Urothelium cell line (cell line): ENCODE results near the gene TMEM8B.

Experiments used
- DNase-seq: peaks from one replicate; pipeline ENCODE4 v3.0.0; 2011; ENCODE audit warnings: low spot score, mixed read lengths
- FAIRE-seq: peaks from 2 replicates; lab custom pipeline; 2011; peaks lifted over from hg19 to GRCh38; lab: Jason Lieb, UNC

Gene TMEM8B

GRCh38 chr9:35811381-35812024, 17.5 kb upstream of the TMEM8B start:
- FAIRE-seq (no peak), DNase-seq (no peak)

- FAIRE-seq (no peak), DNase-seq (peak; percentile 92)
Observed at GRCh38 chr9:35812025-35812602, 16.9 kb upstream of the TMEM8B start, which contains the start of gene SPAG8. TSS of gene SPAG8 (minus strand) at chr9:35812262. CDS start at chr9:35812147, 115 bp downstream.

GRCh38 chr9:35813434-35814105, 15.5 kb upstream of the TMEM8B start:
- FAIRE-seq (peak; percentile 23), DNase-seq (peak; percentile 55)

- FAIRE-seq, result no peak
Observed at GRCh38 chr9:35814106-35814840, 14.8 kb upstream of the TMEM8B start.

GRCh38 chr9:35814841-35815543, 14.0 kb upstream of the TMEM8B start, which contains the start of gene HINT2:
TSS of gene HINT2 (minus strand) at chr9:35815042. CDS start at chr9:35814979, 63 bp downstream.
- DNase-seq, result peak; percentile 97
- peak; percentile 78 for FAIRE-seq

More at GRCh38 chr9:35814106-35814840, 14.8 kb upstream of the TMEM8B start:
- DNase-seq, result peak; percentile 76

- no peak for FAIRE-seq
- DNase-seq, result peak; percentile 40
Observed at GRCh38 chr9:35816708-35817107, 12.3 kb upstream of the TMEM8B start.

DNA sequence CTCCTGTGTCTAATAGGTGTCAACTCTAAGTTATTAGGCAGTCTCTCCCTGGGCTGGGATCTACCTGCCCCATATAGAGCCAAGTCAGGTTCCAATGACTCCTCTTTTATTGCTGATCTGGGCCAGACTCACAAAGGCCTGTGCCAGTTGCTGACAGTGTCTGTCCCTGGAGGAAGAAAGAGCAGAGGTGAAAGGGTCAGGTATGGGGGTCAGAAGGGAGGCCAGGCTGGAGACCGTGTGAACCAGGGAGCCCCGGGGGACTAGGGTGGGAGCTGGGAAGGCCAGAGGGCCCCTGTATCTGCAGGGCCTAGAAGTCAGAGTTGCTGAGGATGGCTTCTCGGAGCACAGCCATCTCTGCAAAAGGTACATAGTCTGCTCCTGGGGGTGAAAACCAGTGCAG, 10.7 kb upstream of the TMEM8B start:
- DNase-seq (no peak), FAIRE-seq (no peak)

DNA sequence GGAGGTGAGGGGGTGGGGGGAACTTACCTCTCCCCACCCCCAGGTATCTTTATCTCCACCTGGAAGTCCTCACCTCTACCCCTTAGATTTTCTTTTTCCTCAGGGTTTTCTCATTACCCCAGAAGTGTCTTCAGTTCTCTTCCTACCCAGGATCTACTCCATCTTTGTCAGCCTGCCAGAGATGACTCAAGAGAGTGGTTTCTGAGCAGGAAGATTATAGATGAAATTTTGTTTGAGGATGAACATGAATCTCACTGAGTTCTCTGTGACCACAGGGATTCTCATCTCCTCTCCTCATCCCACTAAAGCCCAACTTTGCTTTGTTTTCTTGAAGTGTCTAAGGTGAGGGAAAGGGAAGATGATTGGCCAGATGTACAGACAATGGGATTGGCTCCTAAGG, 9.0 kb upstream of the TMEM8B start:
- FAIRE-seq (no peak), DNase-seq (no peak)

DNA sequence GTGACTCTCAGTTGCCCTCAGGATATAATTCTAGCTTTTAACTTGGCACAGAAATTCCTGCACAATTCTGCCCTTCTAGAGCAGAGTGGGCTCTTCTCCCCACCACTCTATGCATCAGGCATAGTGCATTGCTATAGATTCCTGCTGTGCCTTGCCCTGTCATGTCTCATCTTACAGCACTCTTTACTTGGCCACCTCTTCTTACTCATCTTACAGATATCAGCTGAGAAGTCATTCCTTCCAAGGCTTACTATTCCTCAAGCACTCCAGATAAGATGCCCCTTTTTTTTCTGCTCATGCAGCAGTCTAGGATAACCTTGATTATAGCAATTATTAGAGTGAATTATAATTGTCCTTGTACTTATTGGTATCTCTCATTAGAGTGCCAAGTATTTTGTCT, 6.1 kb upstream of the TMEM8B start:
- no peak for DNase-seq
- no peak for FAIRE-seq

- no peak for FAIRE-seq
Observed at GRCh38 chr9:35826071-35826701, 2.8 kb upstream of the TMEM8B start.

GRCh38 chr9:35827486-35827885, 1.5 kb upstream of the TMEM8B start:
- FAIRE-seq (no peak), DNase-seq (no peak)

More at GRCh38 chr9:35826071-35826701, 2.8 kb upstream of the TMEM8B start:
- DNase-seq, result peak; percentile 41

DNA sequence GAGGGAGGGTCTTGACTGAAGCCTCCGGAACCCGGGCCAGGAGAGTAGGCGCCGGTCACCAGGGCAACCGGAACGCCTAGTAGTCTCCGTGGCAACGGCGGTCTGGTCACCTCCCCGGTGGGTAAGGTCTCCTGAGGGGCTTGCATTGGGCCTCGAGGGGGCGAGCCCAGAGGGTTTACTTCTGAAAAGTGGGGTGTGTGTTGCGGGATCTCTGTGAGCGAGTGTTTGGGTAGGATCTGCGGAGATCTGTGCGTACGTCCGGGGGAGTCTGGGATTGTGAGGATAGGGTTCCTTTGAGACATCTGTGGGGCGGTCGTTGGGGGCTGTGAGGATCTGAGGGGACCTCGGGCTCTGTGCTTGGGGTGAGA, 328 bp upstream of the TMEM8B start, which contains the start of gene FAM221B:
TSS of gene FAM221B (minus strand) at position 17 of the 368 bp plus-strand sequence. CDS start 2,571 bp downstream, outside the sequence.
- peak; percentile 20 for DNase-seq
- no peak for FAIRE-seq

GRCh38 chr9:35829764-35830096, 702 bp downstream of the TMEM8B start:
- DNase-seq (peak; percentile 25), FAIRE-seq (no peak)

GRCh38 chr9:35831040-35831439, 2.0 kb downstream of the TMEM8B start:
- DNase-seq (no peak), FAIRE-seq (no peak)

GRCh38 chr9:35832814-35833213, 3.8 kb downstream of the TMEM8B start:
- FAIRE-seq (no peak), DNase-seq (no peak)

GRCh38 chr9:35834260-35835215, 5.5 kb downstream of the TMEM8B start:
- DNase-seq (no peak), FAIRE-seq (peak; percentile 27)

GRCh38 chr9:35835216-35835632, 6.2 kb downstream of the TMEM8B start:
- FAIRE-seq (no peak), DNase-seq (no peak)

GRCh38 chr9:35835766-35836165, 6.7 kb downstream of the TMEM8B start:
- DNase-seq, result no peak
- no peak for FAIRE-seq

- FAIRE-seq (no peak), DNase-seq (no peak)
Observed at GRCh38 chr9:35836595-35836994, 7.6 kb downstream of the TMEM8B start.
